Osteoblast (primary cell): ENCODE data around the gene RAD51B. TPM values are rescaled to one million over a fixed set of nuclear protein-coding genes. Genes with fewer than 3 reads are reported as not detected.

ENCODE experiments used
- DNase-seq: peaks from one replicate; pipeline ENCODE4 v3.0.0; 2011; ENCODE audit warnings: low spot score, mixed read lengths; ENCODE audit not compliant: insufficient read length; ENCODE audit errors: missing footprints
- H2AFZ ChIP-seq: 2 replicates; pipeline ENCODE4 v1.6.0; 2011; ENCODE audit warnings: mild to moderate bottlenecking, low read length
- H3K27ac ChIP-seq: 2 replicates; pipeline ENCODE4 v1.5.1; 2011; ENCODE audit warnings: mild to moderate bottlenecking, low read depth, low read length, moderate library complexity
- H3K27me3 ChIP-seq: 2 replicates; pipeline ENCODE4 v1.6.0; 2012; ENCODE audit warnings: mild to moderate bottlenecking, control low read depth, inconsistent platforms, low read length, moderate library complexity; ENCODE audit not compliant: insufficient read depth
- H3K36me3 ChIP-seq: 2 replicates; pipeline ENCODE4 v1.5.1; 2011; ENCODE audit warnings: mild to moderate bottlenecking, low read length, control low read depth, moderate library complexity; ENCODE audit not compliant: insufficient read depth
- H3K4me1 ChIP-seq: 2 replicates; pipeline ENCODE4 v1.5.1; 2011; ENCODE audit warnings: mild to moderate bottlenecking, low read length, control low read depth, moderate library complexity; ENCODE audit not compliant: insufficient read depth
- H3K4me2 ChIP-seq: 2 replicates; pipeline ENCODE4 v1.6.0; 2011; ENCODE audit warnings: mild to moderate bottlenecking, low read length; ENCODE audit not compliant: insufficient read depth
- H3K4me3 ChIP-seq: fragments of 200-600 bp; sonication (generic); 3 replicates; pipeline ENCODE4 v1.5.1; 2012; ENCODE audit warnings: mild to moderate bottlenecking, low read length, inconsistent platforms; ENCODE audit not compliant: insufficient read depth
- H3K79me2 ChIP-seq: 2 replicates; pipeline ENCODE4 v1.6.0; 2012; ENCODE audit warnings: mild to moderate bottlenecking, low read length, control low read depth, inconsistent platforms; ENCODE audit not compliant: insufficient read depth
- H3K9me3 ChIP-seq: 2 replicates; pipeline ENCODE4 v1.5.1; 2011; ENCODE audit warnings: low read depth, low read length, control low read depth
- H4K20me1 ChIP-seq: 2 replicates; pipeline ENCODE4 v1.6.0; 2012; ENCODE audit warnings: mild to moderate bottlenecking, low read length, control low read depth; ENCODE audit not compliant: insufficient read depth
- total RNA-seq: library from RNA; depleted of rRNA; stranded (reverse); fragments of >200 nt; gene quantifications from 2 replicates; pipeline ENCODE4 v1.2.3, GENCODE V29; 2012
- TF ChIP-seq, protein P1 (sequence below): IDR thresholded peaks from 2 replicates; pipeline ENCODE4 v1.5.1; 2011; ENCODE audit warnings: mild to moderate bottlenecking, low read depth, low read length, moderate library complexity; ENCODE audit errors: extremely low read depth

Gene RAD51B
- total RNA-seq, 1 donor = 13.8 TPM

DNA sequence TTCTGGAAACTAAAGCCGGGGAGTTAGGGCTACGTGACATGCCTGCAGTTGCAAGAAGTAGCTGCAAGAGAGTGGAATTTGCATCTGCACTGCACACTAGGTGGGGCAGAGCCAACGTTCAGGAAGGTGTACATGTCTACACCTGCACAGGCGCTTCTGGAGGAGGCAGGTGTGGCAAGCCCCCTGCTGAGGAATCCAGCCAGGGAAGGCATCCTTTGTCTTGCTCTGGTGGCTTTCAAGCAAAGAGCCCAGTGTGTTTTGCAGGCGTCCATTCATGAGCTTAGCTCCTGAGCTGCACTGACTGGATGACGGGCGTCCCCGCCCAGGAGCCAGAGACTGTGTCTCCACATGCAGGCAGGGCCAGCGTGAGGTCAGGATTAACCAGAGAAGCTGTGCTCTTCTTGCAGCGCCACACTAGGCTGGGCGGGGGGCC is 856.9 kb downstream of the RAD51B start:
- no peaks in the 10 kb centered on the region for H3K36me3 ChIP-seq
- no peaks in the 10 kb centered on the region for H4K20me1 ChIP-seq
- TF ChIP-seq, protein P1, sequence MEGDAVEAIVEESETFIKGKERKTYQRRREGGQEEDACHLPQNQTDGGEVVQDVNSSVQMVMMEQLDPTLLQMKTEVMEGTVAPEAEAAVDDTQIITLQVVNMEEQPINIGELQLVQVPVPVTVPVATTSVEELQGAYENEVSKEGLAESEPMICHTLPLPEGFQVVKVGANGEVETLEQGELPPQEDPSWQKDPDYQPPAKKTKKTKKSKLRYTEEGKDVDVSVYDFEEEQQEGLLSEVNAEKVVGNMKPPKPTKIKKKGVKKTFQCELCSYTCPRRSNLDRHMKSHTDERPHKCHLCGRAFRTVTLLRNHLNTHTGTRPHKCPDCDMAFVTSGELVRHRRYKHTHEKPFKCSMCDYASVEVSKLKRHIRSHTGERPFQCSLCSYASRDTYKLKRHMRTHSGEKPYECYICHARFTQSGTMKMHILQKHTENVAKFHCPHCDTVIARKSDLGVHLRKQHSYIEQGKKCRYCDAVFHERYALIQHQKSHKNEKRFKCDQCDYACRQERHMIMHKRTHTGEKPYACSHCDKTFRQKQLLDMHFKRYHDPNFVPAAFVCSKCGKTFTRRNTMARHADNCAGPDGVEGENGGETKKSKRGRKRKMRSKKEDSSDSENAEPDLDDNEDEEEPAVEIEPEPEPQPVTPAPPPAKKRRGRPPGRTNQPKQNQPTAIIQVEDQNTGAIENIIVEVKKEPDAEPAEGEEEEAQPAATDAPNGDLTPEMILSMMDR = no peak
- no peak overlapping the region for H2AFZ ChIP-seq
- peaks cover 23% of the 10 kb centered on the region for H3K4me1 ChIP-seq
- H3K79me2 ChIP-seq = no peaks in the 10 kb centered on the region
- H3K9me3 ChIP-seq = no peaks in the 10 kb centered on the region
- H3K27me3 ChIP-seq = no peaks in the 10 kb centered on the region
- no peak overlapping the region for H3K27ac ChIP-seq
- H3K4me3 ChIP-seq = no peak overlapping the region
- DNase-seq = no peak
- no peak overlapping the region for H3K4me2 ChIP-seq

DNA sequence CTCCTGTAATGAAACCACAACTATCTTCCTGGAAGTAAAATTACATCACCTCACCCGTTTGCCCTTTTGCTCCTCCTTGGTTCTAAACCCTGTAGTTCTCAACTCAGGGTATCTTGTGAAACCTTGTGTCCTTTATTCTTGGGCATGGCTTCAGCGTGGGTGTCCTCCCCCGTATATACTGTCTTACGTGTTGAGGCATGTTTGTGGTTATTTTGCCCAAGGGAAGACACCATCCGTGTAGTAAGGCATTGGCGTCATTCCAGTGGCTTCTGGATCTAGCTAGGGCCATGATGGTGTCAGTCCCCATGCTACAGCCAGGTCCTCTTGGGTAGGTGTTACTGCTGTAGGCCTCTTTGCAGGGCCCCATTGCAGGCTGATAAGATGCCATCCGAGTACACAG is 857.9 kb downstream of the RAD51B start:
- no peak overlapping the region for H2AFZ ChIP-seq
- no peak overlapping the region for H3K4me2 ChIP-seq
- no peaks in the 10 kb centered on the region for H3K27me3 ChIP-seq
- no peak overlapping the region for H3K27ac ChIP-seq
- H3K79me2 ChIP-seq = no peaks in the 10 kb centered on the region
- TF ChIP-seq, protein P1 = no peak
- H4K20me1 ChIP-seq = no peaks in the 10 kb centered on the region
- no peaks in the 10 kb centered on the region for H3K36me3 ChIP-seq
- DNase-seq = no peak
- H3K4me3 ChIP-seq = no peak overlapping the region
- H3K9me3 ChIP-seq = no peaks in the 10 kb centered on the region
- peaks cover 32% of the 10 kb centered on the region for H3K4me1 ChIP-seq

DNA sequence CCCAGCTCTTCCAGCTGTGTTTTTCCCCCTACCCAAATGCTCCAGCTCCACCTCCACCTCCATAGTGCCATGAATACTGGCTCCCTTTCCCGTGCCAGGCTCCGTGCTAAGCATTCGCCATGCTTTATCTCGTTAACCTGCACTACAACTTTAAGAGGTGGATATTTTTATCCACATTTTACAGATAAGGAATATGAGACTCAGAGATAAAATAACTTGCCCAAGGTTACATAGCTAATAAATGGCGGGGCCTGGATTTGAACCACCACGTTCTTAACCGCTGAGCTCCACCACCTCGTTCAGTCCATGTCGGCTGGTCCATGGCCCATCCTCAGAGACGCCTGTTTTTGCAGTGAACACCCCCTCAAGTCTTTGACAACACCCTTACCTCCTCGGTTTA is 858.3 kb downstream of the RAD51B start:
- Histone ChIP-seq H3K9me3 (no peaks in the 10 kb centered on the region), H3K27ac (no peak overlapping the region), H3K36me3 (no peaks in the 10 kb centered on the region), H3K27me3 (no peaks in the 10 kb centered on the region), H4K20me1 (no peaks in the 10 kb centered on the region), H3K4me2 (no peak overlapping the region), H2AFZ (no peak overlapping the region), H3K4me1 (peaks cover 30% of the 10 kb centered on the region), H3K4me3 (no peak overlapping the region), H3K79me2 (no peaks in the 10 kb centered on the region)
- TF ChIP-seq, protein P1 = no peak
- DNase-seq = no peak

DNA sequence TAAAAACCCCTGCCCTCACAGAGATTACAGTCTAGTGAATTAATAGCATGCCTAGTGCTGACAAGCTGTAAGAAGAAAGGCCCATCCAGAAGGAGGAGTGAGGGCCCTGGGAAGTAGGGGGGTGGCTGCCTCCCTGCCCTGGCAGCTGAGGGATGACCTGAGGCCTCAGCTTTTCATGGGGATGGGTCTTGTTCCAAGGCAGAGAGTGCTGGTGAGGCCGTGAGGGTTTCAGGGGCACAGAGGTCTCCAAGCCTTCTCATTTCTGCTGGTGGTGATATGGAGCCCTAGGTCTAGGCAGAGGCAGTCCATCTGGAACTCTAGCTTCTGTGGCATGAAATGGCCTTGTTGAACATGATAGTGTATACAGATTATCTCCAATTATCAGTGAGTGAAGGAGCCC is 858.9 kb downstream of the RAD51B start:
- Histone ChIP-seq H3K27me3 (no peaks in the 10 kb centered on the region), H3K36me3 (no peaks in the 10 kb centered on the region), H3K4me2 (no peak overlapping the region), H3K79me2 (no peaks in the 10 kb centered on the region), H4K20me1 (no peaks in the 10 kb centered on the region), H3K4me3 (no peak overlapping the region), H2AFZ (no peak overlapping the region), H3K27ac (no peak overlapping the region), H3K9me3 (no peaks in the 10 kb centered on the region), H3K4me1 (peaks cover 36% of the 10 kb centered on the region)
- TF ChIP-seq, protein P1 = no peak
- no peak for DNase-seq
